ENCODE results near the gene SPOCK1.

Gene SPOCK1

DNA sequence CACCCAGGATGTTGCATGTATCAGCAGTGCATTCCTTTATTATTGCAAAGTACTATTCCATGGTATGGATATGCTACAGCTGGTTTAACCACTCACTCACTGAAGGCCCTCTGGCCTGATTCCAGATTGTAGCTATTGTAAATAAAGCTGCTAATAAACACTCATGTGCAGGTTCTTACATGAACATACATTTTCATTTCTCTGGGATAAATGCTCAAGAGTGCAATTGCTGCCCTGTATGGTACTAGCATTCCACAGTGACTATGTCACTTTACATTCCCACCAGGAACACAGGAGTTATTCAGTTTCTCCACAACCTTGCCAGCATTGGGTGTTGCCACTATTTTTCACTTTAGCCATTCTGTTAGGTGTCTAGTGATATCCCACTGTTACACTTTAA lies 267.6 kb downstream of the SPOCK1 start:
- no peaks in the 10 kb centered on the region for H3K36me3 ChIP-seq (ENCODE audit: control insufficient read depth, insufficient read depth, low read length)
- no peaks in the 10 kb centered on the region; the same call in 1 of the 2 replicates for H3K27me3 ChIP-seq (replicated peaks; ENCODE audit: control insufficient read depth, insufficient read depth, low read length)
- DNase-seq (ENCODE audit: extremely low read depth, insufficient read length), result no peak
- TF ChIP-seq CTCF (IDR thresholded peaks at IDR 0.05; ENCODE audit: insufficient read depth, low read length, poor library complexity, severe bottlenecking), result no peak
- H3K4me3 ChIP-seq (replicated peaks; ENCODE audit: low read depth, low read length), result no peak overlapping the region

DNA sequence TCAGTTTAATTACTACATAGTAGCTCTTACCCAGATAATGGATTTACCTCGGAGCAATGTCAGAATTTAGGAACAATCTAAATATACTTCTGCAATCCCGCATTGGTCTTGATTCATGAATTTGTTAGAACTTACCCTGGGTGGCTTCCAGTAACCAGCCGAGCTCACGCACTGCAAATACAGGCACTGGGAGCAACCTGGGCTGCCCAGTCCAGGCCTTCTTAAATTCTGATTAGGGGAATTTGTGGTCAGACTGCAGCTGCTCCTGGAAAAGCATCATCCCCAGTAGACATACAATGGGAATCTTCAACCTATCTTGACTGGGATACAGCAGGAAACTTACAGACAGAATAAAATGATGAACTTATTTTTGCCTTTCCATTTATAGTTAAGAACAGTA lies 270.3 kb downstream of the SPOCK1 start:
- H3K36me3 ChIP-seq (ENCODE audit: control insufficient read depth, insufficient read depth, low read length), result no peaks in the 10 kb centered on the region
- no peak for DNase-seq (ENCODE audit: extremely low read depth, insufficient read length)
- H3K27me3 ChIP-seq (replicated peaks; ENCODE audit: control insufficient read depth, insufficient read depth, low read length), result no peaks in the 10 kb centered on the region
- H3K4me3 ChIP-seq (replicated peaks; ENCODE audit: low read depth, low read length), result no peak overlapping the region
- TF ChIP-seq CTCF (IDR thresholded peaks at IDR 0.05; ENCODE audit: insufficient read depth, low read length, poor library complexity, severe bottlenecking), result no peak

GRCh38 chr5:137226081-137226480 lies 273.0 kb downstream of the SPOCK1 start:
- H3K4me3 ChIP-seq (replicated peaks; ENCODE audit: low read depth, low read length), result no peak overlapping the region
- no peaks in the 10 kb centered on the region for H3K27me3 ChIP-seq (replicated peaks; ENCODE audit: control insufficient read depth, insufficient read depth, low read length)
- no peak for DNase-seq (ENCODE audit: extremely low read depth, insufficient read length)
- H3K36me3 ChIP-seq (ENCODE audit: control insufficient read depth, insufficient read depth, low read length), result no peaks in the 10 kb centered on the region
- TF ChIP-seq CTCF (IDR thresholded peaks at IDR 0.05; ENCODE audit: insufficient read depth, low read length, poor library complexity, severe bottlenecking), result no peak

GRCh38 chr5:137223324-137224295 lies 275.5 kb downstream of the SPOCK1 start:
- DNase-seq (ENCODE audit: extremely low read depth, insufficient read length), result no peak
- no peak for TF ChIP-seq CTCF (IDR thresholded peaks at IDR 0.05; ENCODE audit: insufficient read depth, low read length, poor library complexity, severe bottlenecking)
- Histone ChIP-seq H3K27me3 (replicated peaks; ENCODE audit: control insufficient read depth, insufficient read depth, low read length) (no peaks in the 10 kb centered on the region; the same call in 1 of the 2 replicates), H3K4me3 (replicated peaks; ENCODE audit: low read depth, low read length) (no peak overlapping the region), H3K36me3 (ENCODE audit: control insufficient read depth, insufficient read depth, low read length) (no peaks in the 10 kb centered on the region)

DNA sequence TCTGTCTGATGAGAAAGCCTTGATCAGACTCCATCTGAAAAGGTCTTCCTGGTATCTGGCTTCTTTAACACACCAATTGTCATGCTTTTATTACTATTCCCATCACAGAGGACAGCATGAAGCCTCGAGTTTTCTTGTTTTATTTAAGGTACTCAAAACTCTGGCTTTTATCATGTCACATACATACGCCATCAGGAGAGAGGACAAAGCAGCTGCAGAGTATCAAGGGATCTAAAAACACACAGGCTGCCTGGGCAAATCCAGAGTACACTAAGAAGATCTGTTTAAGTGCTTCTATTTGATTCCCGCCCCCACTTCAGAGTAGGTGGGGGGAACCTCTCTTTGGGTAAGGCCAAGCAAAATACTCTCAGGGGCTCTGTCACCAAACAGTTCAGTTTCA lies 277.2 kb downstream of the SPOCK1 start:
- no peaks in the 10 kb centered on the region; the same call in 1 of the 2 replicates for H3K27me3 ChIP-seq (replicated peaks; ENCODE audit: control insufficient read depth, insufficient read depth, low read length)
- no peaks in the 10 kb centered on the region for H3K36me3 ChIP-seq (ENCODE audit: control insufficient read depth, insufficient read depth, low read length)
- no peak for TF ChIP-seq CTCF (IDR thresholded peaks at IDR 0.05; ENCODE audit: insufficient read depth, low read length, poor library complexity, severe bottlenecking)
- no peak overlapping the region for H3K4me3 ChIP-seq (replicated peaks; ENCODE audit: low read depth, low read length)
- no peak for DNase-seq (ENCODE audit: extremely low read depth, insufficient read length)
